ENCODE results near the gene HDLBP. TPM values are rescaled to one million over a fixed set of nuclear protein-coding genes. Genes with fewer than 3 reads are reported as not detected.

Gene HDLBP
- total and polyA plus RNA-seq, 3 donors from 2014 or later = 600 to 790 (median 648) TPM

GRCh38 chr2:241242306-241242705, 73.2 kb downstream of the HDLBP start:
- DNase-seq = no peak
- intact Hi-C loops (cut with DNase I; ENCODE audit: low total_unique reads) = no loop called here
- no peaks in the 10 kb centered on the region for H3K36me3 ChIP-seq (ENCODE audit: low read depth, missing control alignments)
- H3K27ac ChIP-seq = no peak overlapping the region
- no peak overlapping the region for H3K4me3 ChIP-seq
- 46 to 59% methylated on average over 13 to 14 of the region's 14 CpGs for WGBS, 2 donors
- no peak for TF ChIP-seq POLR2A (IDR thresholded peaks at IDR 0.05)
- H3K4me1 ChIP-seq = peaks cover 10% of the 10 kb centered on the region
- no peaks in the 10 kb centered on the region for H3K9me3 ChIP-seq
- H3K27me3 ChIP-seq = no peaks in the 10 kb centered on the region

GRCh38 chr2:241241669-241242068, 73.8 kb downstream of the HDLBP start:
- 91 to 93% methylated on average over 4 of the region's 4 CpGs for WGBS, 2 donors
- Histone ChIP-seq H3K27me3 (no peaks in the 10 kb centered on the region), H3K4me1 (peaks cover 10% of the 10 kb centered on the region), H3K4me3 (no peak overlapping the region), H3K27ac (no peak overlapping the region), H3K9me3 (no peaks in the 10 kb centered on the region), H3K36me3 (ENCODE audit: low read depth, missing control alignments) (no peaks in the 10 kb centered on the region)
- intact Hi-C loops (cut with DNase I; ENCODE audit: low total_unique reads) = no loop called here
- TF ChIP-seq POLR2A (IDR thresholded peaks at IDR 0.05) (no peak), CTCF (IDR thresholded peaks at IDR 0.05) (no peak)
- no peak for DNase-seq

- Histone ChIP-seq H3K36me3 (ENCODE audit: low read depth, missing control alignments) (no peaks in the 10 kb centered on the region), H3K27me3 (no peaks in the 10 kb centered on the region), H3K4me3 (no peak overlapping the region), H3K27ac (no peak overlapping the region), H3K4me1 (peaks cover 10% of the 10 kb centered on the region), H3K9me3 (no peaks in the 10 kb centered on the region)
- no peak for DNase-seq
- intact Hi-C loops (cut with DNase I; ENCODE audit: low total_unique reads) = no loop called here
- 91 to 93% methylated on average over 16 to 21 of the region's 21 CpGs for WGBS, 2 donors
- no peak for TF ChIP-seq POLR2A (IDR thresholded peaks at IDR 0.05)
- no peak for TF ChIP-seq CTCF (IDR thresholded peaks at IDR 0.05)
Measured at GRCh38 chr2:241240320-241241004, 75.0 kb downstream of the HDLBP start.

- intact Hi-C loops (cut with DNase I; ENCODE audit: low total_unique reads) = no loop called here
- no peak for DNase-seq
- no peaks in the 10 kb centered on the region for H3K36me3 ChIP-seq (ENCODE audit: low read depth, missing control alignments)
- no peak overlapping the region for H3K27ac ChIP-seq
- H3K4me1 ChIP-seq = peaks cover 10% of the 10 kb centered on the region
- WGBS, 2 donors = 95 to 96% methylated on average over 25 to 28 of the region's 28 CpGs
- TF ChIP-seq CTCF (IDR thresholded peaks at IDR 0.05) (no peak), POLR2A (IDR thresholded peaks at IDR 0.05) (no peak)
- H3K4me3 ChIP-seq = no peak overlapping the region
- H3K9me3 ChIP-seq = no peaks in the 10 kb centered on the region
- H3K27me3 ChIP-seq = no peaks in the 10 kb centered on the region
Measured at GRCh38 chr2:241239552-241240202, 75.8 kb downstream of the HDLBP start.

- 84 to 88% methylated on average over 5 of the region's 5 CpGs for WGBS, 2 donors
- Histone ChIP-seq H3K9me3 (no peaks in the 10 kb centered on the region), H3K27me3 (no peaks in the 10 kb centered on the region), H3K27ac (no peak overlapping the region), H3K4me3 (no peak overlapping the region), H3K36me3 (ENCODE audit: low read depth, missing control alignments) (no peaks in the 10 kb centered on the region), H3K4me1 (peaks cover 10% of the 10 kb centered on the region)
- intact Hi-C loops (cut with DNase I; ENCODE audit: low total_unique reads) = no loop called here
- no peak for DNase-seq
- TF ChIP-seq POLR2A (IDR thresholded peaks at IDR 0.05) = no peak
- no peak for TF ChIP-seq CTCF (IDR thresholded peaks at IDR 0.05)
Measured at GRCh38 chr2:241238693-241239198, 76.7 kb downstream of the HDLBP start.

All from testis (tissue), 3 donors.